Kidney epithelial cell (primary cell): Measurements from ENCODE around the gene STAT6. TPM values are rescaled to one million over a fixed set of nuclear protein-coding genes. Genes with fewer than 3 reads are reported as not detected.

ENCODE experiments used
- DNase-seq: peaks from one replicate; pipeline ENCODE4 v3.0.0-alpha.2; 2010; ENCODE audit warnings: low read depth
- H3K27me3 ChIP-seq: 2 replicates; pipeline ENCODE4 v1.6.0; 2011; ENCODE audit warnings: low read length; ENCODE audit not compliant: control insufficient read depth, insufficient read depth
- H3K36me3 ChIP-seq: 2 replicates; pipeline ENCODE4 v1.5.1; 2011; ENCODE audit warnings: low read length; ENCODE audit not compliant: control insufficient read depth, insufficient read depth
- H3K4me3 ChIP-seq: 2 replicates; pipeline ENCODE4 v1.5.1; 2011; ENCODE audit warnings: low read depth, mild to moderate bottlenecking, control low read depth, low read length
- total RNA-seq: library from RNA; depleted of rRNA; stranded (reverse); fragments of >200 nt; gene quantifications from 2 replicates; pipeline ENCODE4 v1.2.3, GENCODE V29; 2015
- TF ChIP-seq, protein P1 (sequence below): IDR thresholded peaks from 2 replicates; pipeline ENCODE4 v1.5.1; 2011; ENCODE audit warnings: mild to moderate bottlenecking, moderate library complexity, low read length, control low read depth, inconsistent platforms; ENCODE audit not compliant: insufficient read depth, poor library complexity, severe bottlenecking

STAT6 gene
- total RNA-seq, 1 donor from 2014 or later: 67.8 TPM

DNA sequence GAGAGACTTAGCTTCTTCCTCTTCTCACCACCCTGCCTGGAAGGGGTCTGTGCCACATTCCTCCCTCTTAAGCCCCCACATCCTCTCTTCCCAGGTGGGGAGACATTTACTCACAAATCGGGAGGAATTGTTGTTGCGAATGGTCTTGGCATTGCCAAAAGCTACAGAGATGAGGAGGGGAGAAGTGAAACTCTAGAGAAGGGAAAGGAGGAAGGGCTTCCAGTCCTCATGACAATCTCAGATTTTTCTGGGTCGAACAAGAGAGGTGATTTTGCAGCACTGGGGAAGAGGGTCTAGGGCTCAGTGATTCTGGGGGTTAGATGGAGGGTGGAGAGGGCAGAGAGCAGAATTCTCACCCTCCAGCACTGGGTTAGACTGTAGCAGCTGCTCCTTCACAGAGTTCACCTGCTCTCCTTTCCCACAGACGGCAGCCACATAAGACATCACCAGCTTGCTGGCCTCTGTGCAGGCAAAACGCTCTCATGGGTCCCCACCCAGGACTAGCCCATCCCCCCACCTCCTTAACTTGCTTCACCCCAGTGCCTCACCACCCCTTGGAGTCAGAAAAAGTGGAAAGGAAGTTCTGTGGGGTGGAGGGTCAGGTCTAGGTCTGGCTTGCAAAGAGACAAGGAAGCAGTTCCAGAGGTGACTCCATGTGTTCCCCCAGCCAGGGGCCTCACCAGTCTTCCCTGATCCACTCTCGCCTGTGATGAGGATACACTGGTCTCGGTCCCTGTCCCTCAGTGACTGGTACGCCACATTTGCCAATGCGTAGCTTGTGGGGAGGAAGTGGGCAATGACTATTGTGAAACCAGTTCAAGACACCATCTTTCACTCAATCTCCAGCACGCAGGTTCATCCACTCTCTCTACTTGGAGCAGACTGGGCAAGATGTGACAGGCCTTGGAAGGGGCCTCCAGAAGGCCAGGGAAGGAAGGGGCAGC is 63.9 kb downstream of the STAT6 start:
- Histone ChIP-seq H3K4me3 (no peak overlapping the region), H3K36me3 (no peaks in the 10 kb centered on the region), H3K27me3 (peaks cover 5% of the 10 kb centered on the region)
- TF ChIP-seq, protein P1, sequence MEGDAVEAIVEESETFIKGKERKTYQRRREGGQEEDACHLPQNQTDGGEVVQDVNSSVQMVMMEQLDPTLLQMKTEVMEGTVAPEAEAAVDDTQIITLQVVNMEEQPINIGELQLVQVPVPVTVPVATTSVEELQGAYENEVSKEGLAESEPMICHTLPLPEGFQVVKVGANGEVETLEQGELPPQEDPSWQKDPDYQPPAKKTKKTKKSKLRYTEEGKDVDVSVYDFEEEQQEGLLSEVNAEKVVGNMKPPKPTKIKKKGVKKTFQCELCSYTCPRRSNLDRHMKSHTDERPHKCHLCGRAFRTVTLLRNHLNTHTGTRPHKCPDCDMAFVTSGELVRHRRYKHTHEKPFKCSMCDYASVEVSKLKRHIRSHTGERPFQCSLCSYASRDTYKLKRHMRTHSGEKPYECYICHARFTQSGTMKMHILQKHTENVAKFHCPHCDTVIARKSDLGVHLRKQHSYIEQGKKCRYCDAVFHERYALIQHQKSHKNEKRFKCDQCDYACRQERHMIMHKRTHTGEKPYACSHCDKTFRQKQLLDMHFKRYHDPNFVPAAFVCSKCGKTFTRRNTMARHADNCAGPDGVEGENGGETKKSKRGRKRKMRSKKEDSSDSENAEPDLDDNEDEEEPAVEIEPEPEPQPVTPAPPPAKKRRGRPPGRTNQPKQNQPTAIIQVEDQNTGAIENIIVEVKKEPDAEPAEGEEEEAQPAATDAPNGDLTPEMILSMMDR: no peak
- no peak for DNase-seq

GRCh38 chr12:57046086-57046791 is 64.9 kb downstream of the STAT6 start:
- TF ChIP-seq, protein P1: no peak
- Histone ChIP-seq H3K27me3 (peaks cover 3% of the 10 kb centered on the region), H3K4me3 (no peak overlapping the region), H3K36me3 (no peaks in the 10 kb centered on the region)
- DNase-seq: no peak

Other genes starting within 250 kb of the STAT6 start
- not detected in 2 replicates for gene SDR9C7, start 177.0 kb downstream of the STAT6 start, total RNA-seq
- gene RDH16, start 153.8 kb downstream of the STAT6 start, total RNA-seq: not detected in 2 replicates
- gene ZBTB39, start 104.8 kb downstream of the STAT6 start, total RNA-seq: 8.5 and 10.0 TPM in 2 replicates
- not detected in 2 replicates for gene TAC3, start 94.8 kb downstream of the STAT6 start, total RNA-seq
- not detected in 2 replicates for gene MYO1A, start 61.2 kb downstream of the STAT6 start, total RNA-seq
- 6.1 and 7.9 TPM in 2 replicates for gene NEMP1, start 32.6 kb downstream of the STAT6 start, total RNA-seq
- 28.6 and 32.0 TPM in 2 replicates for gene NAB2, start 22.2 kb downstream of the STAT6 start, total RNA-seq
- 40.2 and 53.6 TPM in 2 replicates for gene LRP1, start 17.1 kb upstream of the STAT6 start, total RNA-seq
- not detected in 2 replicates for gene LRP1-AS, start 36.3 kb upstream of the STAT6 start, total RNA-seq
- gene NXPH4, start 105.4 kb upstream of the STAT6 start, total RNA-seq: 3.1 and 5.9 TPM in 2 replicates
- 490 and 536 TPM in 2 replicates for gene SHMT2, start 118.3 kb upstream of the STAT6 start, total RNA-seq
- 0.71 TPM in 1 of 2 replicates, not detected in the other for gene STAC3, start 139.8 kb upstream of the STAT6 start, total RNA-seq